Mammary epithelial cell (primary cell): Measurements from ENCODE around the gene GRK4.

Source experiments
- EZH2 ChIP-seq: IDR thresholded peaks from 2 replicates; pipeline ENCODE4 v1.6.1; 2012; ENCODE audit warnings: low read length, inconsistent platforms, borderline replicate concordance
- TF ChIP-seq, protein P1 (sequence below), 2 donors: IDR thresholded peaks in 1 of 2; conservative IDR thresholded peaks in 1 of 2; 2 replicates each; pipeline ENCODE4 v1.5.1; 2011 to 2012; ENCODE audit warnings: inconsistent platforms in 2 of 2, low read length in 2 of 2, mild to moderate bottlenecking in 2 of 2, control low read depth in 1 of 2, low read depth in 1 of 2; ENCODE audit not compliant: insufficient read depth in 1 of 2; ENCODE audit errors: extremely low read depth in 1 of 2

DNA sequence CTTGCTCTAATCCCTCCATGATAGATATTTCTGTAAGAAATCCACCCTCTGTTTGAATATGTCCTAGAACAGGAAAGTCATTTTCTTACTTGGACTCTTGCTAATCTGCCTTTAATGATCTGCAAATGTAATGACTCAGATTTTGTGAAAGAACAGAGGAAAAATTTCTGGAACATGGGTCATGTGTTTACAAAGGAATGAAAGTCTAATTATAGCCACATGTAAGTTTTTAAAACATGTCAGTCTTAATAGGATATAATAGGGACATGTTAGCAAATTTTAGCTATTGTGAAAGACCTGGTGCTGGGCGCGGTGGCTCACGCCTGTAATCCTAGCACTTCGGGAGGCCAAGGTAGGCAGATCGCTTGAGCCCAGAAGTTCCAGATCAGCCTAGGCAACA is 47.6 kb downstream of the GRK4 start:
- TF ChIP-seq, protein P1, sequence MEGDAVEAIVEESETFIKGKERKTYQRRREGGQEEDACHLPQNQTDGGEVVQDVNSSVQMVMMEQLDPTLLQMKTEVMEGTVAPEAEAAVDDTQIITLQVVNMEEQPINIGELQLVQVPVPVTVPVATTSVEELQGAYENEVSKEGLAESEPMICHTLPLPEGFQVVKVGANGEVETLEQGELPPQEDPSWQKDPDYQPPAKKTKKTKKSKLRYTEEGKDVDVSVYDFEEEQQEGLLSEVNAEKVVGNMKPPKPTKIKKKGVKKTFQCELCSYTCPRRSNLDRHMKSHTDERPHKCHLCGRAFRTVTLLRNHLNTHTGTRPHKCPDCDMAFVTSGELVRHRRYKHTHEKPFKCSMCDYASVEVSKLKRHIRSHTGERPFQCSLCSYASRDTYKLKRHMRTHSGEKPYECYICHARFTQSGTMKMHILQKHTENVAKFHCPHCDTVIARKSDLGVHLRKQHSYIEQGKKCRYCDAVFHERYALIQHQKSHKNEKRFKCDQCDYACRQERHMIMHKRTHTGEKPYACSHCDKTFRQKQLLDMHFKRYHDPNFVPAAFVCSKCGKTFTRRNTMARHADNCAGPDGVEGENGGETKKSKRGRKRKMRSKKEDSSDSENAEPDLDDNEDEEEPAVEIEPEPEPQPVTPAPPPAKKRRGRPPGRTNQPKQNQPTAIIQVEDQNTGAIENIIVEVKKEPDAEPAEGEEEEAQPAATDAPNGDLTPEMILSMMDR (conservative IDR thresholded peaks at IDR 0.05 in 1 of 2, IDR thresholded peaks at IDR 0.05 in 1 of 2; ENCODE audit: extremely low read depth in 1 of 2, insufficient read depth in 1 of 2, low read depth in 1 of 2, low read length in 2 of 2), result no peak
- TF ChIP-seq EZH2, result no peak
